ENCODE results near the gene AMN1. TPM values are rescaled to one million over a fixed set of nuclear protein-coding genes. Genes with fewer than 3 reads are reported as not detected.

The AMN1 gene
- total and polyA plus RNA-seq, 2 of the 4 experiments (the other 2 are of a cell fraction): 3.4 to 5.2 TPM

- Histone ChIP-seq H3K27me3 (ENCODE audit: control insufficient read depth, insufficient read depth, low read length) (no peaks in the 10 kb centered on the region; the same call in 1 of the 2 replicates), H3K4me3 (ENCODE audit: insufficient read depth, low read depth, low read length) (no peak overlapping the region), H3K56ac (ENCODE audit: extremely low read depth, insufficient read depth, low read length) (no peak overlapping the region), H2BK120ac (ENCODE audit: low read depth, low read length) (no peak overlapping the region), H4K20me1 (ENCODE audit: insufficient read depth, low read length) (no peaks in the 10 kb centered on the region), H3K27ac (ENCODE audit: insufficient read depth, low read length) (no peak overlapping the region), H3K79me1 (ENCODE audit: low read depth in 1 of 2, low read length in 2 of 2) (no peaks in the 10 kb centered on the region), H2BK15ac (ENCODE audit: low read depth, low read length) (no peak overlapping the region), H3K18ac (ENCODE audit: low read depth, low read length) (no peak overlapping the region), H4K91ac (ENCODE audit: insufficient read depth, low read depth, low read length) (no peak overlapping the region), H2AFZ (replicated peaks; ENCODE audit: low read length, poor library complexity) (no peak overlapping the region), H3K4me2 (ENCODE audit: low read depth, low read length) (no peak overlapping the region), H3K9me3 (ENCODE audit: control insufficient read depth, insufficient read depth, low read length) (no peaks in the 10 kb centered on the region), H2AK9ac (replicated peaks; ENCODE audit: low read depth, low read length, poor library complexity) (no peak overlapping the region), H3K9me1 (ENCODE audit: insufficient read depth, low read length) (no peaks in the 10 kb centered on the region), H4K8ac (ENCODE audit: low read depth in 2 of 2, low read length in 2 of 2) (no peak overlapping the region), H3K9ac (ENCODE audit: low read depth, low read length) (no peak overlapping the region), H3K4me1 (ENCODE audit: control insufficient read depth, insufficient read depth, low read length) (no peaks in the 10 kb centered on the region; the same call in 1 of the 2 replicates), H3K23ac (ENCODE audit: low read depth, low read length) (no peak overlapping the region), H4K5ac (ENCODE audit: low read depth, low read length) (no peak overlapping the region), H3K36me3 (ENCODE audit: control insufficient read depth, insufficient read depth, low read length) (no peaks in the 10 kb centered on the region), H2BK5ac (ENCODE audit: low read depth, low read length, poor library complexity, severe bottlenecking) (no peak overlapping the region), H2BK20ac (ENCODE audit: low read depth, low read length) (no peak overlapping the region), H2AK5ac (ENCODE audit: low read depth, low read length) (no peak overlapping the region), H3K4ac (ENCODE audit: low read depth, low read length) (no peak overlapping the region), H3K14ac (replicated peaks; ENCODE audit: low read depth, low read length) (no peak overlapping the region)
- WGBS, 2 experiments (ENCODE audit: extremely low coverage in 2 of 2, insufficient read length in 1 of 2): 54% methylated on average over 4 of the region's 5 CpGs; no CpG with 5 or more reads in 1 of the 2 experiments
- no peak for ATAC-seq (ENCODE audit: low read depth)
- TF ChIP-seq, protein P1, sequence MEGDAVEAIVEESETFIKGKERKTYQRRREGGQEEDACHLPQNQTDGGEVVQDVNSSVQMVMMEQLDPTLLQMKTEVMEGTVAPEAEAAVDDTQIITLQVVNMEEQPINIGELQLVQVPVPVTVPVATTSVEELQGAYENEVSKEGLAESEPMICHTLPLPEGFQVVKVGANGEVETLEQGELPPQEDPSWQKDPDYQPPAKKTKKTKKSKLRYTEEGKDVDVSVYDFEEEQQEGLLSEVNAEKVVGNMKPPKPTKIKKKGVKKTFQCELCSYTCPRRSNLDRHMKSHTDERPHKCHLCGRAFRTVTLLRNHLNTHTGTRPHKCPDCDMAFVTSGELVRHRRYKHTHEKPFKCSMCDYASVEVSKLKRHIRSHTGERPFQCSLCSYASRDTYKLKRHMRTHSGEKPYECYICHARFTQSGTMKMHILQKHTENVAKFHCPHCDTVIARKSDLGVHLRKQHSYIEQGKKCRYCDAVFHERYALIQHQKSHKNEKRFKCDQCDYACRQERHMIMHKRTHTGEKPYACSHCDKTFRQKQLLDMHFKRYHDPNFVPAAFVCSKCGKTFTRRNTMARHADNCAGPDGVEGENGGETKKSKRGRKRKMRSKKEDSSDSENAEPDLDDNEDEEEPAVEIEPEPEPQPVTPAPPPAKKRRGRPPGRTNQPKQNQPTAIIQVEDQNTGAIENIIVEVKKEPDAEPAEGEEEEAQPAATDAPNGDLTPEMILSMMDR (conservative IDR thresholded peaks at IDR 0.05; ENCODE audit: low read depth, low read length): no peak
- TF ChIP-seq BHLHE40 (IDR thresholded peaks at IDR 0.05; ENCODE audit: low read depth, low read length) (no peak), MAFK (IDR thresholded peaks at IDR 0.05; ENCODE audit: low read depth, low read length) (no peak), FOS (IDR thresholded peaks at IDR 0.05; ENCODE audit: low read depth, low read length) (no peak), MAZ (IDR thresholded peaks at IDR 0.05; ENCODE audit: borderline replicate concordance, low read depth, low read length) (no peak), POLR2A (IDR thresholded peaks at IDR 0.05; ENCODE audit: low read depth, low read length) (no peak), RAD21 (IDR thresholded peaks at IDR 0.05; ENCODE audit: low read length) (no peak), NFE2L2 (IDR thresholded peaks at IDR 0.05; ENCODE audit: low read depth, low read length) (no peak), SMC3 (IDR thresholded peaks at IDR 0.05; ENCODE audit: low read depth, low read length) (no peak), MXI1 (IDR thresholded peaks at IDR 0.05; ENCODE audit: borderline replicate concordance, low read depth, low read length) (no peak), RFX5 (IDR thresholded peaks at IDR 0.05; ENCODE audit: low read depth, low read length) (no peak), ELK1 (IDR thresholded peaks at IDR 0.05; ENCODE audit: borderline replicate concordance, low read depth, low read length) (no peak), CHD1 (IDR thresholded peaks at IDR 0.05; ENCODE audit: low read depth, low read length) (no peak), RCOR1 (IDR thresholded peaks at IDR 0.05; ENCODE audit: insufficient replicate concordance, low read length) (no peak)
- TF ChIP-seq, protein P2, sequence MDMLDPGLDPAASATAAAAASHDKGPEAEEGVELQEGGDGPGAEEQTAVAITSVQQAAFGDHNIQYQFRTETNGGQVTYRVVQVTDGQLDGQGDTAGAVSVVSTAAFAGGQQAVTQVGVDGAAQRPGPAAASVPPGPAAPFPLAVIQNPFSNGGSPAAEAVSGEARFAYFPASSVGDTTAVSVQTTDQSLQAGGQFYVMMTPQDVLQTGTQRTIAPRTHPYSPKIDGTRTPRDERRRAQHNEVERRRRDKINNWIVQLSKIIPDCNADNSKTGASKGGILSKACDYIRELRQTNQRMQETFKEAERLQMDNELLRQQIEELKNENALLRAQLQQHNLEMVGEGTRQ (IDR thresholded peaks at IDR 0.05; ENCODE audit: low read depth, low read length): no peak
- in situ Hi-C loops (cut with MboI; ENCODE audit: low sequenced_read_pairs): no loop called here
- dilution Hi-C loops (cut with HindIII; ENCODE audit: low sequenced_read_pairs, unreplicated experiment): no loop called here
- ChIA-PET POLR2A (ENCODE audit: unreplicated experiment) (no interaction called here), CTCF (interaction anchor here (0.6 to 0.7 kb wide), 2 partner anchors 32 to 224 kb away, joined by 3 to 4 read pairs; partner anchors contain the start of gene ETFBKMT)
- intact Hi-C loops (cut with micrococcal nuclease): no loop called here
- DNase-seq: no peak
- no TSS peak for BruUV-seq (replicated peaks)
Observed at GRCh38 chr12:31627456-31628054, 101.3 kb downstream of the AMN1 start.
